ENCODE results near the gene LDLRAD1.

GRCh38 chr1:53971718-53972117 is 46.3 kb downstream of the LDLRAD1 start:
- TF ChIP-seq CTCF (IDR thresholded peaks at IDR 0.05) (no peak), EZH2 (IDR thresholded peaks at IDR 0.05) (no peak), EZH2phosphoT487 (IDR thresholded peaks at IDR 0.05) (no peak)

Measured in neural progenitor cell (in vitro differentiated cells).